ENCODE results near the gene GALNT2.

Gene GALNT2

GRCh38 chr1:230204842-230205241, 137.8 kb downstream of the GALNT2 start:
- no peak for TF ChIP-seq CTCF (IDR thresholded peaks at IDR 0.05; ENCODE audit: low read depth, low read length, missing control alignments)
- in situ Hi-C loops (cut with HindIII; ENCODE audit: low sequenced_read_pairs) = no loop called here
- no peak overlapping the region for H3K4me3 ChIP-seq (ENCODE audit: low read depth, low read length)
- DNase-seq (ENCODE audit: low read depth) = no peak

DNA sequence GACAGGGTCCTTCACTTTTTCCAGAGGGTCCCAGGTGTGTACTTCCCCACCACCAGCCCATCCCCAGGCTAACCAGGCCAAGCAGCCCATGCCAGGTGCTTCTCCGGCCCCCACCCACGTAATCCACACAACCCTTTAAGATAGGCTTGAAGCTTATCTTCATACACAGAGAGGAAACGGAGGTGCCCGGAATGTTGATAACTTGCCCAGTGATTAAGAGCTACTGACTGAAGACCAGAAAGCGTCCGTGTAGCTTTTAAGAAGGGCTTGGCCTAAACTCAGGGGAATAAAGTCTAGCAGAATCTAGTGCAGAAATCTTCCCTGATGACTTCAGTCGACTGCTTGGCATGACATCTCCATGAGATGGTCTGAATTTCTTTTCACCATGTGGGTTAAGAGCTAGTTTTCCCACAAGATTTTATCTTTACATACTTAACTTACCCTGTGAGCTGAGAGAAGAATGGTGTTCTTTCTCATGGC, 138.7 kb downstream of the GALNT2 start:
- DNase-seq (ENCODE audit: low read depth) = no peak
- TF ChIP-seq CTCF (IDR thresholded peaks at IDR 0.05; ENCODE audit: low read depth, low read length, missing control alignments) = no peak
- H3K4me3 ChIP-seq (ENCODE audit: low read depth, low read length) = no peak overlapping the region
- in situ Hi-C loops (cut with HindIII; ENCODE audit: low sequenced_read_pairs) = no loop called here

GRCh38 chr1:230206207-230206606, 139.2 kb downstream of the GALNT2 start:
- TF ChIP-seq CTCF (IDR thresholded peaks at IDR 0.05; ENCODE audit: low read depth, low read length, missing control alignments) = no peak
- in situ Hi-C loops (cut with HindIII; ENCODE audit: low sequenced_read_pairs) = no loop called here
- no peak for DNase-seq (ENCODE audit: low read depth)
- no peak overlapping the region for H3K4me3 ChIP-seq (ENCODE audit: low read depth, low read length)

GRCh38 chr1:230206976-230207375, 139.9 kb downstream of the GALNT2 start:
- in situ Hi-C loops (cut with HindIII; ENCODE audit: low sequenced_read_pairs) = no loop called here
- TF ChIP-seq CTCF (IDR thresholded peaks at IDR 0.05; ENCODE audit: low read depth, low read length, missing control alignments) = no peak
- DNase-seq (ENCODE audit: low read depth) = no peak

DNA sequence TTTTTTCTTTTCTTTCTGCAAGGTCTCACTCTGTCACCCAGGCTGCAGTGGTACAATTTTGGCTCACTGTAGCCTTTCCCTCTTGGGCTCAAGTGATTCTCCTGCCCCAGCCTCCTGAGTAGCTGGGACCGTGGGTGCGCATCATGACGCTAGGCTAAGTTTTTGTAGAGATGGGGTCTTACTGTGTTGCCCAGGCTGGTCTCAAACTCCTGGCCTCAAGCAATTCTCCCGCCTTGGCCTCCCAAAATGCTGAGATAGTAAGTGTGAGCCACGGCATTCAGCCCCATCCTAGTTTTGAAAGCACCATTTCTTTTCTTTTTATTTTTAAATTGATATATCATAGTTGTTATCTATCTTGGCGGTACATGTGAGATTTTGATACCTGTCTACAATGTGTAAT, 140.6 kb downstream of the GALNT2 start:
- in situ Hi-C loops (cut with HindIII; ENCODE audit: low sequenced_read_pairs) = no loop called here

More at GRCh38 chr1:230206976-230207375, 139.9 kb downstream of the GALNT2 start:
- no peak overlapping the region for H3K4me3 ChIP-seq (ENCODE audit: low read depth, low read length)

GRCh38 chr1:230208619-230209261, 141.7 kb downstream of the GALNT2 start:
- in situ Hi-C loops (cut with HindIII; ENCODE audit: low sequenced_read_pairs) = no loop called here
- DNase-seq (ENCODE audit: low read depth) = no peak
- H3K4me3 ChIP-seq (ENCODE audit: low read depth, low read length) = no peak overlapping the region
- no peak for TF ChIP-seq CTCF (IDR thresholded peaks at IDR 0.05; ENCODE audit: low read depth, low read length, missing control alignments)

More for the DNA sequence above, 140.6 kb downstream of the GALNT2 start:
- DNase-seq (ENCODE audit: low read depth) = no peak
- H3K4me3 ChIP-seq (ENCODE audit: low read depth, low read length) = no peak overlapping the region
- TF ChIP-seq CTCF (IDR thresholded peaks at IDR 0.05; ENCODE audit: low read depth, low read length, missing control alignments) = no peak
